Progenitor cell of endocrine pancreas (in vitro differentiated cells): Measurements from ENCODE around the gene BRIP1. TPM values are rescaled to one million over a fixed set of nuclear protein-coding genes. Genes with fewer than 3 reads are reported as not detected.

Source experiments
- DNase-seq: peaks from one replicate; pipeline ENCODE4 v3.0.0; 2021; ENCODE audit warnings: low spot score; ENCODE audit not compliant: unreplicated experiment
- H3K27ac Mint-ChIP-seq: 2 replicates; pipeline ENCODE4 v1.8.0; 2021; ENCODE audit warnings: mild to moderate bottlenecking, moderate library complexity, mixed read lengths
- H3K27me3 Mint-ChIP-seq: 2 replicates; pipeline ENCODE4 v1.8.0; 2021; ENCODE audit warnings: mixed read lengths
- H3K36me3 Mint-ChIP-seq: 2 replicates; pipeline ENCODE4 v1.8.0; 2022; ENCODE audit warnings: mixed read lengths; ENCODE audit not compliant: insufficient read depth
- H3K4me1 Mint-ChIP-seq: 2 replicates; pipeline ENCODE4 v1.8.0; 2021; ENCODE audit warnings: low read depth, mixed read lengths
- H3K4me3 Mint-ChIP-seq: 2 replicates; pipeline ENCODE4 v1.8.0; 2021; ENCODE audit warnings: low read depth, mild to moderate bottlenecking, moderate library complexity, mixed read lengths
- H3K9me3 Mint-ChIP-seq: 2 replicates; pipeline ENCODE4 v1.8.0; 2021; ENCODE audit warnings: low read depth, mixed read lengths
- CTCF ChIP-seq: fragments of 200-600 bp; sonication (generic); IDR thresholded peaks from one replicate; pipeline ENCODE4 v1.5.0; 2021; ENCODE audit warnings: antibody characterized with exemption, mild to moderate bottlenecking; ENCODE audit not compliant: unreplicated experiment
- total RNA-seq: library from RNA; stranded (reverse); gene quantifications from 2 replicates; pipeline ENCODE4 v1.2.1, GENCODE V29; 2021

The BRIP1 gene
- total RNA-seq, 1 donor from 2014 or later, result 13.5 TPM

GRCh38 chr17:61646482-61646881 lies 216.8 kb downstream of the BRIP1 start:
- Mint-ChIP-seq H3K9me3 (peaks cover 7% of the 10 kb centered on the region), H3K4me1 (no peaks in the 10 kb centered on the region), H3K27ac (no peak overlapping the region), H3K36me3 (no peaks in the 10 kb centered on the region), H3K4me3 (no peak overlapping the region), H3K27me3 (peaks cover 3% of the 10 kb centered on the region)
- no peak for DNase-seq
- no peak for TF ChIP-seq CTCF

- Mint-ChIP-seq H3K27me3 (peaks cover 3% of the 10 kb centered on the region), H3K27ac (no peak overlapping the region), H3K9me3 (peaks cover 4% of the 10 kb centered on the region), H3K4me3 (no peak overlapping the region), H3K36me3 (no peaks in the 10 kb centered on the region), H3K4me1 (no peaks in the 10 kb centered on the region)
- no peak for DNase-seq
- no peak for TF ChIP-seq CTCF
Measured at GRCh38 chr17:61645920-61646319, 217.4 kb downstream of the BRIP1 start.

- no peaks in the 10 kb centered on the region for H3K36me3 Mint-ChIP-seq
- no peaks in the 10 kb centered on the region for H3K4me1 Mint-ChIP-seq
- H3K27ac Mint-ChIP-seq, result no peak overlapping the region
- DNase-seq, result no peak
- peaks cover 3% of the 10 kb centered on the region for H3K27me3 Mint-ChIP-seq
- H3K4me3 Mint-ChIP-seq, result no peak overlapping the region
- TF ChIP-seq CTCF, result no peak
- H3K9me3 Mint-ChIP-seq, result no peaks in the 10 kb centered on the region
Measured at GRCh38 chr17:61644800-61645774, 218.2 kb downstream of the BRIP1 start.

- no peak overlapping the region for H3K4me3 Mint-ChIP-seq
- peaks cover 3% of the 10 kb centered on the region for H3K27me3 Mint-ChIP-seq
- no peaks in the 10 kb centered on the region for H3K4me1 Mint-ChIP-seq
- no peak for DNase-seq
- no peaks in the 10 kb centered on the region for H3K36me3 Mint-ChIP-seq
- H3K9me3 Mint-ChIP-seq, result peaks cover 9% of the 10 kb centered on the region
- no peak for TF ChIP-seq CTCF
- no peak overlapping the region for H3K27ac Mint-ChIP-seq
Measured at GRCh38 chr17:61642768-61643167, 220.6 kb downstream of the BRIP1 start.

- no peaks in the 10 kb centered on the region for H3K36me3 Mint-ChIP-seq
- DNase-seq, result no peak
- peaks cover 3% of the 10 kb centered on the region for H3K27me3 Mint-ChIP-seq
- TF ChIP-seq CTCF, result no peak
- no peaks in the 10 kb centered on the region for H3K4me1 Mint-ChIP-seq
- peaks cover 9% of the 10 kb centered on the region for H3K9me3 Mint-ChIP-seq
- H3K27ac Mint-ChIP-seq, result no peak overlapping the region
- H3K4me3 Mint-ChIP-seq, result no peak overlapping the region
Measured at GRCh38 chr17:61641715-61642114, 221.6 kb downstream of the BRIP1 start.
